Loucy (cell line): ENCODE data around the gene PDS5A.

Experiments
- EZH2phosphoT487 ChIP-seq: fragments of 200-600 bp; IDR thresholded peaks from 2 replicates; pipeline ENCODE4 v1.6.1; 2018; ENCODE audit warnings: antibody characterized with exemption, mild to moderate bottlenecking, moderate library complexity, borderline replicate concordance
- TF ChIP-seq, protein P1 (sequence below): fragments of 200-600 bp; sonication (generic); conservative IDR thresholded peaks from 2 replicates; pipeline ENCODE4 v1.5.1; 2014; ENCODE audit warnings: mild to moderate bottlenecking, antibody characterized with exemption, low read length

DNA sequence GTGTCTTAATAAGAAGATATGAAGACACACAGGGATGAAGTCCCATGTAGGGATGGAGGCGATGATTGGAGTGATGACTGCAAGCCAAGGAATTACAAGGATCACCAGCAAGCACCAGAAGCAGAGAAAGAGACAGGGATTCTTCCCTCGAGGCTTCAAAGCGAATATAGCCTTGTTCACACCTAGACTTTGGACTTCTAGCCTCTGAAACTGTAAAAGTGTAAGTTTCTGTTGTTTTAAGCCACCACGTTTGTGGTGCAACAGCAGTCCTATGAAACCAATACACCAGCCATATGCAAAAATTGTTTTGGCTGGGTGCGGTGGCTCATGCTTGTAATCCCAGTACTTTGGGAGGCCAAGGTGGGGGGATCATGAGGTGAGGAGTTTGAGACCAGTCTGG lies 9.8 kb upstream of the PDS5A start:
- TF ChIP-seq, protein P1, sequence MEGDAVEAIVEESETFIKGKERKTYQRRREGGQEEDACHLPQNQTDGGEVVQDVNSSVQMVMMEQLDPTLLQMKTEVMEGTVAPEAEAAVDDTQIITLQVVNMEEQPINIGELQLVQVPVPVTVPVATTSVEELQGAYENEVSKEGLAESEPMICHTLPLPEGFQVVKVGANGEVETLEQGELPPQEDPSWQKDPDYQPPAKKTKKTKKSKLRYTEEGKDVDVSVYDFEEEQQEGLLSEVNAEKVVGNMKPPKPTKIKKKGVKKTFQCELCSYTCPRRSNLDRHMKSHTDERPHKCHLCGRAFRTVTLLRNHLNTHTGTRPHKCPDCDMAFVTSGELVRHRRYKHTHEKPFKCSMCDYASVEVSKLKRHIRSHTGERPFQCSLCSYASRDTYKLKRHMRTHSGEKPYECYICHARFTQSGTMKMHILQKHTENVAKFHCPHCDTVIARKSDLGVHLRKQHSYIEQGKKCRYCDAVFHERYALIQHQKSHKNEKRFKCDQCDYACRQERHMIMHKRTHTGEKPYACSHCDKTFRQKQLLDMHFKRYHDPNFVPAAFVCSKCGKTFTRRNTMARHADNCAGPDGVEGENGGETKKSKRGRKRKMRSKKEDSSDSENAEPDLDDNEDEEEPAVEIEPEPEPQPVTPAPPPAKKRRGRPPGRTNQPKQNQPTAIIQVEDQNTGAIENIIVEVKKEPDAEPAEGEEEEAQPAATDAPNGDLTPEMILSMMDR = no peak
- no peak for TF ChIP-seq EZH2phosphoT487
